Calu3 (cell line): ENCODE results near the gene BIRC7. TPM values are rescaled to one million over a fixed set of nuclear protein-coding genes. Genes with fewer than 3 reads are reported as not detected.

Experiments used
- BruUV-seq: library from RNA; stranded (reverse); fragments of 400-500 nt; replicated peaks from 2 replicates; lab custom pipeline; 2021; lab: Mats Ljungman, UMichigan
- CTCF ChIA-PET: fragments of 300-600 bp; sonication (Branson Sonifier 250); formaldehyde crosslinking; loops from one replicate; lab custom pipeline; 2022; ENCODE audit warnings: antibody characterized with exemption; lab: Charles Lee
- DNase-seq: peaks from one replicate; pipeline ENCODE4 v3.0.0; 2022
- H3K27ac Mint-ChIP-seq: one replicate; pipeline ENCODE4 v1.8.0; 2022; ENCODE audit warnings: mixed read lengths; ENCODE audit not compliant: unreplicated experiment
- H3K27me3 Mint-ChIP-seq: one replicate; pipeline ENCODE4 v1.8.0; 2022; ENCODE audit warnings: mixed read lengths; ENCODE audit not compliant: unreplicated experiment
- H3K36me3 Mint-ChIP-seq: one replicate; pipeline ENCODE4 v1.8.0; 2022; ENCODE audit warnings: mild to moderate bottlenecking, moderate library complexity, mixed read lengths; ENCODE audit not compliant: insufficient read depth, unreplicated experiment
- H3K4me1 Mint-ChIP-seq: one replicate; pipeline ENCODE4 v1.8.0; 2022; ENCODE audit warnings: mild to moderate bottlenecking, low read depth, mixed read lengths; ENCODE audit not compliant: unreplicated experiment
- H3K4me3 Mint-ChIP-seq: one replicate; pipeline ENCODE4 v1.8.0; 2022; ENCODE audit warnings: mild to moderate bottlenecking, low read depth, moderate library complexity, mixed read lengths; ENCODE audit not compliant: unreplicated experiment
- H3K9me3 Mint-ChIP-seq: one replicate; pipeline ENCODE4 v1.8.0; 2022; ENCODE audit warnings: low read depth, mixed read lengths; ENCODE audit not compliant: unreplicated experiment
- CTCF ChIP-seq: fragments of 200-600 bp; IDR thresholded peaks from one replicate; pipeline ENCODE4 v1.8.0; 2022; ENCODE audit warnings: antibody characterized with exemption; ENCODE audit not compliant: unreplicated experiment
- intact Hi-C: fragments of 100-400 bp; cut with micrococcal nuclease; formaldehyde crosslinking; loops from one replicate; pipeline ENCODE4 v1.10.0; 2022; ENCODE audit not compliant: unreplicated experiment
- total RNA-seq: library from RNA; stranded (reverse); gene quantifications from 2 replicates; pipeline ENCODE4 v1.2.3, GENCODE V29; 2022

Gene BIRC7
- total RNA-seq, 1 experiment from 2014 or later: 0.26 TPM

DNA sequence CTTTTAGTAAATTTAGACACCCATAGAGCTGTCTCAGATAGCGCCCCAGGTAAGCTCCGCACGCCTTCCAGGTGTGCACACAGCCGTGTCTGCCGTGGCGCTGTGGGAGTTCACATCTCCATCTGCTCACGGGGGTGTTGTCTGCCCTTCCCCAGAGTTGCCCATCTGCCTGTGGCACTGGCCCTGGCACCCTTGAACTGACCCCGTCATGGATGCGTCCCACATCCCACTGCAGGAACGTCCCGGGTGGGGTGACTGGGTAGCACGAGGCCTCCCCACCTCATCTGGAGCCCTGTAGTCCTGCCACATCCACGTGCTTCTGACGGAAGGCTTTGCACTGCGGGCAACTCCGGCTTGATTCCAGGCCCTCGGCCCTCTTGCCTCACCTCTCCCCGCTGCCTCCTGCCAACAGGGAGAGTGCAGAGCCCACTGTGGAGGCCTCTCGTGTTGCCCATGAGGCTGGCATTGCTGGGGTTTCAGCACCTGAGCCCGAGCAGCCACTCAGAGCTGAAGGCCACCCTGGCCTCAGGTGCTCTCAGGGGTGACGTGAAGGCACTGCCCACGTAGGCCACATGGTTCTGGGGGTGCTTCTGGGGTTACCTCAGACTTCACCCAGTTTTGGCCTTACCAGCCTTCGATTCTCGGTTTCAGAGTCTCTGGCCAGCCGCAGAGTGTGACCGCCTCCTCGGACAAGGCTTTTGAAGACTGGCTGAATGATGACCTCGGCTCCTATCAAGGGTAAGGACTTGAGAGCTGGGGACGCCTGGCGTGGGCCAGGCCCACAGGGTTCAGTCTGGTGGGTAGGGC lies 42.0 kb downstream of the BIRC7 start:
- Mint-ChIP-seq H3K27me3 (no peaks in the 10 kb centered on the region), H3K36me3 (peaks cover 73% of the 10 kb centered on the region), H3K4me3 (no peak overlapping the region), H3K4me1 (peaks cover 23% of the 10 kb centered on the region), H3K9me3 (no peaks in the 10 kb centered on the region), H3K27ac (no peak overlapping the region)
- no peak for TF ChIP-seq CTCF
- no TSS peak for BruUV-seq
- DNase-seq: no peak
- CTCF ChIA-PET: no interaction called here
- intact Hi-C loops: no loop called here

- BruUV-seq: no TSS peak
- no peak for DNase-seq
- Mint-ChIP-seq H3K36me3 (peaks cover 70% of the 10 kb centered on the region), H3K27ac (no peak overlapping the region), H3K9me3 (no peaks in the 10 kb centered on the region), H3K27me3 (no peaks in the 10 kb centered on the region), H3K4me3 (no peak overlapping the region), H3K4me1 (peaks cover 19% of the 10 kb centered on the region)
- no peak for TF ChIP-seq CTCF
- intact Hi-C loops: no loop called here
- CTCF ChIA-PET: interaction anchor here (0.7 kb wide), 1 partner anchor 996 kb away, joined by 3 read pairs; no protein-coding TSS in a partner anchor
These were observed 43.0 kb downstream of the BIRC7 start for GRCh38 chr20:63278661-63279060.

DNA sequence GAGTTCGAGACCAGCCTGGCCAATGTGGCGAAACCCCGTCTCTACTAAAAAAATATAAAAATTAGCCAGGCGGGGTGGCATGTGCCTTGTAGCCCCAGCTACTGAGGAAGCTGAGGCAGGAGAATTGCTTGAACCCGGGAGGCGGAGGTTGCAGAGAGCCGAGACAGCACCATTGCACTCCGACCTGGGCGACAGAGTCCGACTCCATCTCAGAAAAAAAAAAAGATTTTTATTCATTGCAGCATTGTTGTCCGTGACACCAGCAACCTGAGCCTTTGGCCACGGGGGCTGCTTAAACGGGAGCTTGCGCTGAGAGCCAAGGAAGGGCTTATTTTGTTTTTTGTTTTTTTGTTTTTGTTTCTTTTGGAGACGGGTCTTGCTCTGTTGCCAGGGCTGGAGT lies 44.2 kb downstream of the BIRC7 start:
- intact Hi-C loops: no loop called here
- no TSS peak for BruUV-seq
- CTCF ChIA-PET: interaction anchor here (0.7 to 1.7 kb wide), 3 partner anchors 56 to 1021 kb away, joined by 4 to 6 read pairs (median 4); no protein-coding TSS in a partner anchor
- DNase-seq: no peak
- no peak overlapping the region for H3K27ac Mint-ChIP-seq
- TF ChIP-seq CTCF: no peak
- no peaks in the 10 kb centered on the region for H3K27me3 Mint-ChIP-seq
- peaks cover 69% of the 10 kb centered on the region for H3K36me3 Mint-ChIP-seq
- no peak overlapping the region for H3K4me3 Mint-ChIP-seq
- peaks cover 7% of the 10 kb centered on the region for H3K4me1 Mint-ChIP-seq
- no peaks in the 10 kb centered on the region for H3K9me3 Mint-ChIP-seq

- intact Hi-C loops: no loop called here
- BruUV-seq: no TSS peak
- H3K27me3 Mint-ChIP-seq: no peaks in the 10 kb centered on the region
- peaks cover 66% of the 10 kb centered on the region for H3K36me3 Mint-ChIP-seq
- no peak for TF ChIP-seq CTCF
- H3K4me1 Mint-ChIP-seq: peaks cover 6% of the 10 kb centered on the region
- CTCF ChIA-PET: interaction anchor here (0.7 to 1.7 kb wide), 2 partner anchors 57 to 1021 kb away, joined by 4 to 6 read pairs; no protein-coding TSS in a partner anchor
- H3K9me3 Mint-ChIP-seq: no peaks in the 10 kb centered on the region
- no peak for DNase-seq
- H3K4me3 Mint-ChIP-seq: no peak overlapping the region
- no peak overlapping the region for H3K27ac Mint-ChIP-seq
These were observed 44.7 kb downstream of the BIRC7 start for GRCh38 chr20:63280371-63280770.
